DND-41 (cell line): Measurements from ENCODE around the gene RABAC1.

ENCODE experiments used
- ATAC-seq: fragments of 200-7000 bp; cut with Tn5 transposase; 3 replicates; pipeline ENCODE4 v1.9.1; 2021; ENCODE audit warnings: low read depth; ENCODE audit not compliant: insufficient read depth
- DNase-seq: peaks from one replicate; pipeline ENCODE4 v3.0.0-alpha.2; 2020
- H2AFZ ChIP-seq: 2 replicates; pipeline ENCODE4 v1.6.0; 2012; ENCODE audit warnings: low read depth, low read length
- H3K27ac ChIP-seq: 2 replicates; pipeline ENCODE4 v1.5.1; 2012; ENCODE audit warnings: low read length, inconsistent platforms
- H3K27me3 ChIP-seq: fragments of 200-600 bp; sonication (generic); 2 replicates; pipeline ENCODE4 v1.6.0; 2012; ENCODE audit warnings: low read length, mild to moderate bottlenecking, inconsistent platforms; ENCODE audit not compliant: insufficient read depth, poor library complexity
- H3K36me3 ChIP-seq: 2 replicates; pipeline ENCODE4 v1.5.1; 2012; ENCODE audit warnings: low read length, inconsistent platforms; ENCODE audit not compliant: insufficient read depth
- H3K4me1 ChIP-seq: 2 replicates; pipeline ENCODE4 v1.5.1; 2012; ENCODE audit warnings: mild to moderate bottlenecking, low read length; ENCODE audit not compliant: insufficient read depth
- H3K4me2 ChIP-seq: 2 replicates; pipeline ENCODE4 v1.6.0; 2012; ENCODE audit warnings: mild to moderate bottlenecking, moderate library complexity, low read length, inconsistent platforms; ENCODE audit not compliant: insufficient read depth
- H3K4me3 ChIP-seq, 2 experiments: fragments of 200-600 bp in 1 of 2; shearing (Covaris generic) in 1 of 2; 2 replicates each; pipeline ENCODE4 v1.5.1; 2012 to 2016; ENCODE audit warnings: inconsistent platforms in 2 of 2, low read length in 2 of 2, mild to moderate bottlenecking in 2 of 2, low read depth in 1 of 2, moderate library complexity in 1 of 2
- H3K79me2 ChIP-seq: 2 replicates; pipeline ENCODE4 v1.6.0; 2012; ENCODE audit warnings: low read length, inconsistent platforms; ENCODE audit not compliant: insufficient read depth
- H3K9ac ChIP-seq: 2 replicates; pipeline ENCODE4 v1.6.0; 2012; ENCODE audit warnings: low read depth, mild to moderate bottlenecking, inconsistent platforms, low read length, moderate library complexity
- H3K9me3 ChIP-seq: 2 replicates; pipeline ENCODE4 v1.5.1; 2012; ENCODE audit warnings: low read length, moderate library complexity, mild to moderate bottlenecking, inconsistent platforms; ENCODE audit not compliant: insufficient read depth, severe bottlenecking
- H4K20me1 ChIP-seq: 2 replicates; pipeline ENCODE4 v1.6.0; 2012; ENCODE audit warnings: low read length; ENCODE audit not compliant: insufficient read depth
- EZH2 ChIP-seq: IDR thresholded peaks from 3 replicates; pipeline ENCODE4 v1.6.1; 2012; ENCODE audit warnings: borderline replicate concordance, low read depth, mild to moderate bottlenecking, moderate library complexity, low read length, inconsistent platforms; ENCODE audit not compliant: severe bottlenecking
- TF ChIP-seq, protein P1 (sequence below): IDR thresholded peaks from 2 replicates; pipeline ENCODE4 v1.5.1; 2012; ENCODE audit warnings: borderline replicate concordance, low read length, moderate library complexity, mild to moderate bottlenecking; ENCODE audit not compliant: poor library complexity, severe bottlenecking; ENCODE audit errors: extremely low read depth

Gene RABAC1

DNA sequence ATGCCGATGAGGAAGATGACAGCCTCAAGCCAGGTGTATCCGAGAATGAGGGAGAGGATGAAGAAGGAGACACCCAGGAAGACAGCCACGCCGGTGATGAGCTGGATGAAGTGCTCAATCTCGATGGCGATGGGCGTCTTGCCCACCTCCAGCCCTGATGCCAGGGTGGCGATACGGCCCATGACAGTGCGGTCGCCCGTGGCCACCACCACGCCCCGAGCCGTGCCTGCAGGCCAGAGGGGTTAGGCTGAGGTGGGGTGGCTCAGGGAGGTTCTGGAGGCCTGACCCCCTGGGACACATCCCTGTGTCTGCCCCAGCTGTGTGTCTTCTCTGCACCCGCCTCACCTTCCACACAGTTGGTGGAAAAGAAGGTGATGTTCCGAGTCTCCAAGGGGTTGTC lies 25.8 kb upstream of the RABAC1 start:
- DNase-seq (no peak), ATAC-seq (no peak)
- Histone ChIP-seq H3K27me3 (no peaks in the 10 kb centered on the region), H3K4me1 (no peaks in the 10 kb centered on the region), H3K36me3 (peaks cover 63% of the 10 kb centered on the region), H3K9ac (no peak overlapping the region), H3K9me3 (no peaks in the 10 kb centered on the region), H2AFZ (no peak overlapping the region), H3K4me2 (no peak overlapping the region), H3K79me2 (no peaks in the 10 kb centered on the region), H4K20me1 (peaks cover 6% of the 10 kb centered on the region; the same call in 1 of the 2 replicates), H3K4me3 (no peak overlapping the region), H3K27ac (no peak overlapping the region)
- TF ChIP-seq, protein P1, sequence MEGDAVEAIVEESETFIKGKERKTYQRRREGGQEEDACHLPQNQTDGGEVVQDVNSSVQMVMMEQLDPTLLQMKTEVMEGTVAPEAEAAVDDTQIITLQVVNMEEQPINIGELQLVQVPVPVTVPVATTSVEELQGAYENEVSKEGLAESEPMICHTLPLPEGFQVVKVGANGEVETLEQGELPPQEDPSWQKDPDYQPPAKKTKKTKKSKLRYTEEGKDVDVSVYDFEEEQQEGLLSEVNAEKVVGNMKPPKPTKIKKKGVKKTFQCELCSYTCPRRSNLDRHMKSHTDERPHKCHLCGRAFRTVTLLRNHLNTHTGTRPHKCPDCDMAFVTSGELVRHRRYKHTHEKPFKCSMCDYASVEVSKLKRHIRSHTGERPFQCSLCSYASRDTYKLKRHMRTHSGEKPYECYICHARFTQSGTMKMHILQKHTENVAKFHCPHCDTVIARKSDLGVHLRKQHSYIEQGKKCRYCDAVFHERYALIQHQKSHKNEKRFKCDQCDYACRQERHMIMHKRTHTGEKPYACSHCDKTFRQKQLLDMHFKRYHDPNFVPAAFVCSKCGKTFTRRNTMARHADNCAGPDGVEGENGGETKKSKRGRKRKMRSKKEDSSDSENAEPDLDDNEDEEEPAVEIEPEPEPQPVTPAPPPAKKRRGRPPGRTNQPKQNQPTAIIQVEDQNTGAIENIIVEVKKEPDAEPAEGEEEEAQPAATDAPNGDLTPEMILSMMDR: no peak
- no peak for TF ChIP-seq EZH2

DNA sequence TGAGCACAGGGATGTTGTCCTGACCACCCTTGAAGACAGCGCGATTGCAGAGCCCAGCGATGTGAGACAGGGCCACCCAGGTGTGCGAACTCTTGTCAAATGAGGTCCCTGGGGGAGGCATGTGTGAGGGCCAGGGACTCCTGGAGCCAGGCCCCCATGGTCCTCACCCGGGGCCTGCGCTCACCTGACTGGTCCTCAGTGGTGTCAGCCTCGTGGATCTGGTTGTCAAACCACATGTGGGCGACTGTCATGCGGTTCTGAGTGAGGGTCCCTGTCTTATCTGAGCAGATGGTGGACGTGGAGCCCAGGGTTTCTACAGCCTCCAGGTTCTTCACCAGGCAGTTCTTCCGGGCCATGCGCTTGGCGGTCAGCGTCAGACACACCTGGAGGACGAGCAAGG lies 22.6 kb upstream of the RABAC1 start:
- no peaks in the 10 kb centered on the region for H3K27me3 ChIP-seq
- no peak for DNase-seq
- H4K20me1 ChIP-seq: peaks cover 6% of the 10 kb centered on the region; the same call in 1 of the 2 replicates
- no peaks in the 10 kb centered on the region for H3K4me1 ChIP-seq
- TF ChIP-seq, protein P1: no peak
- no peak for TF ChIP-seq EZH2
- H3K36me3 ChIP-seq: peaks cover 66% of the 10 kb centered on the region
- H3K4me2 ChIP-seq: no peak overlapping the region
- no peak overlapping the region for H3K4me3 ChIP-seq
- no peak overlapping the region for H3K27ac ChIP-seq
- H3K9me3 ChIP-seq: no peaks in the 10 kb centered on the region
- no peaks in the 10 kb centered on the region for H3K79me2 ChIP-seq
- no peak overlapping the region for H3K9ac ChIP-seq
- ATAC-seq: no peak
- no peak overlapping the region for H2AFZ ChIP-seq

DNA sequence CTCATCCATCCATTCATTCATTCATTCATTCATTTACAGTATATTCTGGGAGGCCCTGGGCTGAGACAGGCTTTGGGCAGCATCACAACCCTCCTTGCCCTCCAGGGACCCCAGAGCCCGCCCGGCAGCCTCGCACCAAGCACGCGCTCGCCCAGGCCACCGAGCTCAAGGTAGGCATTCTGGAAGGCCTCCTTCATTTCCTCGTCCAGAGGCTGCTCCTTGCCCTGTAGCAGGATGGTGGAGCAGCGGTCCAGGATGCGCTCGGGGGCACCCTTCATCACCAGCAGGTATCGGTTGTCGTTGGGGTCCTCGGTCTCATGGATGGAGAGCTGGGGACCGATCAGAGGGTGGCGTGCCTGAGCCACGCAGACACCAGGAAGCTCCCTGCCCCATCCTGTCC lies 19.3 kb upstream of the RABAC1 start:
- peaks cover 70% of the 10 kb centered on the region for H3K36me3 ChIP-seq

More for the DNA sequence above, 19.3 kb upstream of the RABAC1 start:
- DNase-seq (no peak), ATAC-seq (no peak)
- no peaks in the 10 kb centered on the region for H3K79me2 ChIP-seq
- H3K27ac ChIP-seq: no peak overlapping the region
- TF ChIP-seq EZH2: no peak
- TF ChIP-seq, protein P1: no peak
- H2AFZ ChIP-seq: no peak overlapping the region
- no peaks in the 10 kb centered on the region for H3K27me3 ChIP-seq
- H3K4me2 ChIP-seq: no peak overlapping the region
- H3K4me3 ChIP-seq: no peak overlapping the region
- no peak overlapping the region for H3K9ac ChIP-seq
- no peaks in the 10 kb centered on the region for H3K4me1 ChIP-seq
- H4K20me1 ChIP-seq: peaks cover 6% of the 10 kb centered on the region; the same call in 1 of the 2 replicates
- H3K9me3 ChIP-seq: no peaks in the 10 kb centered on the region
